CD4-positive, alpha-beta memory T cell (primary cell): ENCODE measurements around the gene NHEJ1. TPM values are rescaled to one million over a fixed set of nuclear protein-coding genes. Genes with fewer than 3 reads are reported as not detected.

Experiments used
- CTCF ChIA-PET: fragments of 350-600 bp; sonication (Branson Sonifier 250); formaldehyde crosslinking; loops from one replicate; lab custom pipeline; 2021; ENCODE audit warnings: inconsistent platforms; ENCODE audit not compliant: partially characterized antibody; lab: Charles Lee
- POLR2A ChIA-PET: fragments of 350-600 bp; sonication (Branson Sonifier 250); formaldehyde crosslinking; loops from one replicate; lab custom pipeline; 2021; ENCODE audit not compliant: partially characterized antibody; lab: Charles Lee
- DNase-seq, 5 donors: peaks; one replicate each; pipeline versions ENCODE4 v3.0.0 to v3.0.0-alpha.2; 2020 to 2022; ENCODE audit warnings: mixed read lengths in 1 of 5
- H3K27ac ChIP-seq: one replicate; pipeline ENCODE4 v1.7.0; 2013; ENCODE audit warnings: low read depth, low read length
- H3K27me3 ChIP-seq: 2 replicates; pipeline ENCODE4 v1.7.0; 2013; ENCODE audit warnings: mild to moderate bottlenecking, low read length, moderate library complexity; ENCODE audit not compliant: insufficient read depth
- H3K36me3 ChIP-seq: 2 replicates; pipeline ENCODE4 v1.7.0; 2013; ENCODE audit warnings: mild to moderate bottlenecking, low read length, moderate library complexity; ENCODE audit not compliant: insufficient read depth
- H3K4me1 ChIP-seq: 2 replicates; pipeline ENCODE4 v1.7.0; 2013; ENCODE audit warnings: mild to moderate bottlenecking, low read length, moderate library complexity; ENCODE audit not compliant: insufficient read depth
- H3K4me3 ChIP-seq, 2 donors: one replicate each; pipeline ENCODE4 v1.7.0; 2013; ENCODE audit warnings: low read length in 2 of 2, mild to moderate bottlenecking in 1 of 2
- H3K9me3 ChIP-seq, 2 donors: one replicate each; pipeline ENCODE4 v1.7.0; 2013; ENCODE audit warnings: low read length in 2 of 2, control low read depth in 1 of 2; ENCODE audit not compliant: control insufficient read depth in 1 of 2
- H3K27ac Mint-ChIP-seq, 7 donors: one replicate each; pipeline ENCODE4 v1.8.0; 2020 to 2021; ENCODE audit warnings: mixed read lengths in 7 of 7, mild to moderate bottlenecking in 6 of 7, inconsistent platforms in 3 of 7, moderate library complexity in 3 of 7
- H3K27me3 Mint-ChIP-seq, 2 donors: one replicate each; pipeline ENCODE4 v1.8.0; 2020 to 2021; ENCODE audit warnings: mixed read lengths in 2 of 2
- H3K36me3 Mint-ChIP-seq, 2 donors: one replicate each; pipeline ENCODE4 v1.8.0; 2020 to 2021; ENCODE audit warnings: mixed read lengths in 2 of 2, inconsistent platforms in 1 of 2, mild to moderate bottlenecking in 1 of 2
- H3K4me1 Mint-ChIP-seq, 4 donors: one replicate each; pipeline ENCODE4 v1.8.0; 2020 to 2021; ENCODE audit warnings: mixed read lengths in 4 of 4, mild to moderate bottlenecking in 1 of 4
- H3K4me3 Mint-ChIP-seq, 8 donors: one replicate each; pipeline ENCODE4 v1.8.0; 2020 to 2021; ENCODE audit warnings: mixed read lengths in 8 of 8, mild to moderate bottlenecking in 7 of 8, moderate library complexity in 6 of 8, inconsistent platforms in 3 of 8
- H3K9me3 Mint-ChIP-seq, 8 donors: one replicate each; pipeline ENCODE4 v1.8.0; 2020 to 2021; ENCODE audit warnings: mixed read lengths in 8 of 8, mild to moderate bottlenecking in 5 of 8, inconsistent platforms in 3 of 8, moderate library complexity in 1 of 8
- intact Hi-C: fragments of 100-400 bp; cut with micrococcal nuclease; formaldehyde crosslinking; loops from one replicate; pipeline ENCODE4 v1.15.1; 2023
- polyA plus RNA-seq, 2 donors: library from polyadenylated mRNA; unstranded; fragments of 300-500 nt; fragmentation: Illumina TruSeq; gene quantifications; one replicate each; pipeline ENCODE4 v1.2.3, GENCODE V29; 2021
- total RNA-seq, 2 experiments: library from RNA; stranded (reverse); gene quantifications; one replicate each; pipeline ENCODE4 v1.2.3, GENCODE V29; 2021

The NHEJ1 gene
- total and polyA plus RNA-seq, 4 experiments from 2014 or later: 14.1 to 27.5 (median 20.5) TPM

- Mint-ChIP-seq H3K36me3 (no peaks in the 10 kb centered on the region), H3K27me3 (peaks cover 35 to 45% of the 10 kb centered on the region in 2 donors), H3K4me1 (peaks cover 6 to 38% (median 20%) of the 10 kb centered on the region in 4 donors), H3K27ac (no peak within 1 kb of the TSS), H3K9me3 (no peaks in the 10 kb centered on the region), H3K4me3 (peak within 1 kb of the TSS; percentile 18 to 79 (median 62))
- H3K27ac ChIP-seq: no peak within 1 kb of the TSS
- intact Hi-C loops: no loop called here
- DNase-seq: peak in 1 of 5 donors; percentile 9
- H3K9me3 ChIP-seq: no peaks in the 10 kb centered on the region
- CTCF ChIA-PET: interaction anchor here (1.1 to 9.6 kb wide), 4 partner anchors 12 to 234 kb away, joined by 4 to 125 read pairs (median 40); no protein-coding TSS in a partner anchor
- H3K4me1 ChIP-seq: peaks cover 35% of the 10 kb centered on the region
- H3K36me3 ChIP-seq: no peaks in the 10 kb centered on the region
- H3K4me3 ChIP-seq: no peak within 1 kb of the TSS
- H3K27me3 ChIP-seq: peaks cover 35% of the 10 kb centered on the region
- POLR2A ChIA-PET: no interaction called here
These were observed 99.5 kb downstream of the NHEJ1 start, which contains the start of gene IHH for GRCh38 chr2:219060821-219061791. Gene IHH (minus strand): TSS chr2:219060921. CDS start chr2:219060467, 454 bp downstream.

GRCh38 chr2:219059725-219060682 is 100.6 kb downstream of the NHEJ1 start:
- H3K4me3 Mint-ChIP-seq: peak overlapping the region in 7 of 8 donors; percentile 32 to 79 (median 64)
- H3K4me1 Mint-ChIP-seq: peaks cover 6 to 40% (median 20%) of the 10 kb centered on the region in 4 donors
- DNase-seq: no peak
- ChIA-PET POLR2A (no interaction called here), CTCF (interaction anchor here (1.4 to 9.6 kb wide), 4 partner anchors 13 to 95 kb away, joined by 3 to 125 read pairs (median 44); no protein-coding TSS in a partner anchor)
- H3K36me3 ChIP-seq: no peaks in the 10 kb centered on the region
- H3K27ac ChIP-seq: no peak overlapping the region
- peaks cover 40% of the 10 kb centered on the region for H3K27me3 ChIP-seq
- no peak overlapping the region for H3K4me3 ChIP-seq
- intact Hi-C loops: loop anchor here (10.0 kb wide), 1 partner anchor 155 kb away; the partner anchor contains the start of gene ABCB6
- H3K4me1 ChIP-seq: peaks cover 35% of the 10 kb centered on the region
- H3K9me3 Mint-ChIP-seq: no peaks in the 10 kb centered on the region
- no peak overlapping the region for H3K27ac Mint-ChIP-seq
- peaks cover 35 to 46% of the 10 kb centered on the region in 2 donors for H3K27me3 Mint-ChIP-seq
- H3K36me3 Mint-ChIP-seq: no peaks in the 10 kb centered on the region
- no peaks in the 10 kb centered on the region for H3K9me3 ChIP-seq

GRCh38 chr2:219059375-219059724 is 101.3 kb downstream of the NHEJ1 start:
- Histone ChIP-seq H3K4me3 (no peak overlapping the region), H3K36me3 (no peaks in the 10 kb centered on the region), H3K27me3 (peaks cover 40% of the 10 kb centered on the region), H3K4me1 (peaks cover 35% of the 10 kb centered on the region), H3K9me3 (no peaks in the 10 kb centered on the region), H3K27ac (no peak overlapping the region)
- H3K27ac Mint-ChIP-seq: no peak overlapping the region
- ChIA-PET CTCF (interaction anchor here (1.4 to 9.6 kb wide), 8 partner anchors 14 to 236 kb away, joined by 3 to 125 read pairs (median 11); no protein-coding TSS in a partner anchor), POLR2A (interaction anchor here (1.0 kb wide), 1 partner anchor 153 kb away, joined by 3 read pairs; no protein-coding TSS in a partner anchor)
- peaks cover 36 to 44% of the 10 kb centered on the region in 2 donors for H3K27me3 Mint-ChIP-seq
- H3K36me3 Mint-ChIP-seq: no peaks in the 10 kb centered on the region
- intact Hi-C loops: loop anchor here (10.0 kb wide), 1 partner anchor 155 kb away; the partner anchor contains the start of gene ABCB6
- peaks cover 6 to 40% (median 20%) of the 10 kb centered on the region in 4 donors for H3K4me1 Mint-ChIP-seq
- DNase-seq: no peak
- peak overlapping the region in 6 of 8 donors; percentile 53 to 79 (median 63) for H3K4me3 Mint-ChIP-seq
- no peaks in the 10 kb centered on the region for H3K9me3 Mint-ChIP-seq

GRCh38 chr2:219058541-219059374 is 101.9 kb downstream of the NHEJ1 start:
- peaks cover 36 to 48% of the 10 kb centered on the region in 2 donors for H3K27me3 Mint-ChIP-seq
- peak overlapping the region in 1 of 7 donors; percentile 30 for H3K27ac Mint-ChIP-seq
- Histone ChIP-seq H3K36me3 (no peaks in the 10 kb centered on the region), H3K27ac (no peak overlapping the region), H3K27me3 (peaks cover 40% of the 10 kb centered on the region), H3K4me3 (no peak overlapping the region), H3K4me1 (peaks cover 35% of the 10 kb centered on the region), H3K9me3 (no peaks in the 10 kb centered on the region)
- ChIA-PET POLR2A (interaction anchor here (0.8 to 1.0 kb wide), 2 partner anchors 118 to 153 kb away, joined by 3 read pairs; partner anchors contain the start of gene CNPPD1), CTCF (interaction anchor here (0.6 to 9.6 kb wide), 31 partner anchors 7 to 330 kb away, joined by 3 to 125 read pairs (median 4); partner anchors contain the start of genes ANKZF1, ATG9A and CFAP65)
- H3K4me1 Mint-ChIP-seq: peaks cover 6 to 40% (median 20%) of the 10 kb centered on the region in 4 donors
- H3K9me3 Mint-ChIP-seq: no peaks in the 10 kb centered on the region
- no peaks in the 10 kb centered on the region for H3K36me3 Mint-ChIP-seq
- DNase-seq: no peak
- H3K4me3 Mint-ChIP-seq: peak overlapping the region in 6 of 8 donors; percentile 25 to 79 (median 70)
- intact Hi-C loops: loop anchor here (1.0 to 10.0 kb wide), 6 partner anchors 46 to 294 kb away; partner anchors contain the start of gene ABCB6

GRCh38 chr2:219057709-219058540 is 102.7 kb downstream of the NHEJ1 start:
- ChIA-PET POLR2A (interaction anchor here (0.8 kb wide), 1 partner anchor 119 kb away, joined by 3 read pairs; the partner anchor contains the start of gene CNPPD1), CTCF (interaction anchor here (0.6 to 9.6 kb wide), 32 partner anchors 8 to 350 kb away, joined by 3 to 125 read pairs (median 4); partner anchors contain the start of genes ANKZF1, ATG9A and CFAP65)
- peaks cover 6 to 40% (median 20%) of the 10 kb centered on the region in 4 donors for H3K4me1 Mint-ChIP-seq
- DNase-seq: peak; percentile 68 to 75 (median 70)
- no peaks in the 10 kb centered on the region for H3K36me3 ChIP-seq
- H3K9me3 ChIP-seq: no peaks in the 10 kb centered on the region
- no peaks in the 10 kb centered on the region for H3K9me3 Mint-ChIP-seq
- peak overlapping the region in 1 of 2 donors; percentile 24 for H3K4me3 ChIP-seq
- H3K27me3 ChIP-seq: peaks cover 40% of the 10 kb centered on the region
- no peak overlapping the region for H3K27ac ChIP-seq
- no peaks in the 10 kb centered on the region for H3K36me3 Mint-ChIP-seq
- H3K4me1 ChIP-seq: peaks cover 35% of the 10 kb centered on the region
- H3K27me3 Mint-ChIP-seq: peaks cover 33 to 45% of the 10 kb centered on the region in 2 donors
- peak overlapping the region in 7 of 8 donors; percentile 20 to 74 (median 65) for H3K4me3 Mint-ChIP-seq
- H3K27ac Mint-ChIP-seq: peak overlapping the region in 1 of 7 donors; percentile 30
- intact Hi-C loops: loop anchor here (1.0 to 10.0 kb wide), 6 partner anchors 46 to 294 kb away; partner anchors contain the start of gene ABCB6
